ENCODE measurements around the gene NEK10. TPM values are rescaled to one million over a fixed set of nuclear protein-coding genes. Genes with fewer than 3 reads are reported as not detected.

NEK10 gene
- total RNA-seq, 1 experiment from 2014 or later: 1.2 TPM

DNA sequence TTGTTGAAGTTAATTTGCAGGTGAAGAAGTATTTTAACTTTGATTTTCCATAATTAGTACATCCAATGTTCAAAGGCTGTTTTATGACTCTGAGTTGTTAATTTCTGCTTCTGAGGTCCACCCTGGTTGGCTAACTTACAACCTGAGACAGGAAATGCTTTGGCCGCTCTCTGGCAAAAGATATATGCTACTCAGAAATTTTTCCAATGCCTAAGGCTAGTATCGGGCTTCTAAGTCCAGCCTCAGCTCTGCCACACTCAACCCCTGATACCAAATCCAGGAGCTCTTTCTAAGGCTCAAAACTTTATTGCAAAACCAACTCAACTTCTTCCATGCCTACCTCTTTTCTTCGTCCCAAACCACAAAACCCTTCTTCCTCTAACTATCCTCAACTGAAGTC is 192.9 kb downstream of the NEK10 start:
- ATAC-seq: no peak
- H3K9ac ChIP-seq (ENCODE audit: low read length): no peak overlapping the region
- H3K79me2 ChIP-seq (ENCODE audit: insufficient read depth, low read length): no peaks in the 10 kb centered on the region
- POLR2A ChIA-PET: no interaction called here
- H3K4me2 ChIP-seq (ENCODE audit: low read length): no peak overlapping the region
- no peaks in the 10 kb centered on the region for H3K27me3 ChIP-seq (ENCODE audit: insufficient read depth, low read length)
- H4K20me1 ChIP-seq (ENCODE audit: insufficient read depth): no peaks in the 10 kb centered on the region; the same call in 1 of the 2 replicates
- no TSS peak for BruUV-seq (replicated peaks)
- no peak overlapping the region for H2AFZ ChIP-seq (ENCODE audit: low read depth, low read length, poor library complexity, severe bottlenecking)
- RAD21 ChIA-PET (ENCODE audit: low non-redundant PET in 1 of 2, low total read pairs in 2 of 2, uncharacterized antibody in 2 of 2, unreplicated experiment in 2 of 2): no interaction called here
- intact Hi-C loops (cut with micrococcal nuclease): no loop called here
- H3K4me3 ChIP-seq (replicated peaks in 1 of 2; ENCODE audit: low read depth in 1 of 2, low read length in 2 of 2): no peak overlapping the region
- H3K4me1 ChIP-seq (ENCODE audit: control insufficient read depth in 1 of 2, insufficient read depth in 2 of 2, low read length in 2 of 2): no peaks in the 10 kb centered on the region
- no peaks in the 10 kb centered on the region for H3K9me3 ChIP-seq (ENCODE audit: control insufficient read depth in 1 of 2, insufficient read depth in 1 of 2, low read depth in 1 of 2, low read length in 2 of 2)
- TF ChIP-seq YY1 (IDR thresholded peaks at IDR 0.05; ENCODE audit: extremely low read depth, insufficient replicate concordance, low read depth, low read length): no peak
- no peaks in the 10 kb centered on the region for H3K36me3 ChIP-seq (ENCODE audit: control insufficient read depth in 1 of 2, insufficient read depth in 2 of 2, low read length in 2 of 2)
- H3K27ac ChIP-seq (ENCODE audit: low read depth, low read length): no peak overlapping the region
- H3K9me2 ChIP-seq (ENCODE audit: insufficient read depth): no peaks in the 10 kb centered on the region
- CTCF ChIA-PET: no interaction called here
- no peak for DNase-seq (ENCODE audit: low read depth, low spot score)

DNA sequence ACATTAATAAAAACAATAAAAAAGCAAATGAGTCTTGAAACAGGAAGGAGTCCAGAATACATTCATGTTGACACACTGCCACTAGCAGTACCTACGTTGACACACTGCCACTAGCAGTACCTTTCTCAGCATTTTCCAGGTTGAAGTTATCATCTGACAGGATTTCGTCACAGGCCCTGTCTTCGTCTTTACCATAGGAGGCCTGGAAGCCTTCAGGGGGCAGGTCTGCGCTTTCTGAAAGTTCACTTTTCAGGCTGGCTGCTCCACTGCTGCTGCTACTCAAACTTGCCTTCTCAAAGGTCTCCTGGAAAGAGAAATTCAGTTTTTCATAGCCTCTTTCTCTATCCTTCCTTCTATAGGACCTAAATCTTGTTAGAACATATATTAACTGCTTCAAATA is 194.7 kb downstream of the NEK10 start:
- H4K20me1 ChIP-seq (ENCODE audit: insufficient read depth): no peaks in the 10 kb centered on the region; the same call in 1 of the 2 replicates
- no peak for DNase-seq (ENCODE audit: low read depth, low spot score)
- H3K36me3 ChIP-seq (ENCODE audit: control insufficient read depth in 1 of 2, insufficient read depth in 2 of 2, low read length in 2 of 2): no peaks in the 10 kb centered on the region
- no peak overlapping the region for H2AFZ ChIP-seq (ENCODE audit: low read depth, low read length, poor library complexity, severe bottlenecking)
- H3K9me3 ChIP-seq (ENCODE audit: control insufficient read depth in 1 of 2, insufficient read depth in 1 of 2, low read depth in 1 of 2, low read length in 2 of 2): no peaks in the 10 kb centered on the region
- H3K4me3 ChIP-seq (replicated peaks in 1 of 2; ENCODE audit: low read depth in 1 of 2, low read length in 2 of 2): no peak overlapping the region
- POLR2A ChIA-PET: no interaction called here
- RAD21 ChIA-PET (ENCODE audit: low non-redundant PET in 1 of 2, low total read pairs in 2 of 2, uncharacterized antibody in 2 of 2, unreplicated experiment in 2 of 2): no interaction called here
- no peak overlapping the region for H3K4me2 ChIP-seq (ENCODE audit: low read length)
- TF ChIP-seq POLR2A (IDR thresholded peaks at IDR 0.05; ENCODE audit: borderline replicate concordance, extremely low read depth, insufficient read depth, insufficient read length) (no peak), EZH2 (IDR thresholded peaks at IDR 0.05) (no peak), CEBPB (IDR thresholded peaks at IDR 0.05; ENCODE audit: low read depth) (no peak)
- intact Hi-C loops (cut with micrococcal nuclease): no loop called here
- no peak overlapping the region for H3K9ac ChIP-seq (ENCODE audit: low read length)
- no peaks in the 10 kb centered on the region for H3K79me2 ChIP-seq (ENCODE audit: insufficient read depth, low read length)
- no peak overlapping the region for H3K27ac ChIP-seq (ENCODE audit: low read depth, low read length)
- no peaks in the 10 kb centered on the region for H3K4me1 ChIP-seq (ENCODE audit: control insufficient read depth in 1 of 2, insufficient read depth in 2 of 2, low read length in 2 of 2)
- CTCF ChIA-PET: no interaction called here
- BruUV-seq (replicated peaks): no TSS peak
- ATAC-seq: no peak
- H3K9me2 ChIP-seq (ENCODE audit: insufficient read depth): no peaks in the 10 kb centered on the region
- H3K27me3 ChIP-seq (ENCODE audit: insufficient read depth, low read length): no peaks in the 10 kb centered on the region

DNA sequence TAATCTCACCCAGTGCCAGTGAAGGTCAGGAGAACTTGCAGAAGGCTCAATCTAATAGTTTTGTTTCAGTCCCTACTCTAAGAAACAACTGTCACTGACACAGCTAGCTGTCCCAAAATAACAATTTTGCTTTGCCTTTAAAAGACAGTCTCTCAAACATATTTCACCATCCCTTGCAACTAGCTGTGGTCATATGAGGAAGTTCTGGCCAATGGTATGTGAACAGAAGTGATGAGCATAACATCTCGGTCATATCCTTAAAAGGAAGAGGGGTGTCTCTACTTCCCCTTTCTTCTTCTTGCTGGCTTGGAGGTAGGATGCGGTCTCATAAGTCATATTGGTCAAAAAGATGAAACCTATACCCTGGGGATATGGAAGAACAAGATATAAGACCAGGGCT is 198.1 kb downstream of the NEK10 start:
- Histone ChIP-seq H3K27me3 (ENCODE audit: insufficient read depth, low read length) (no peaks in the 10 kb centered on the region), H3K27ac (ENCODE audit: low read depth, low read length) (no peak overlapping the region), H3K4me2 (ENCODE audit: low read length) (no peak overlapping the region), H3K9me3 (ENCODE audit: control insufficient read depth in 1 of 2, insufficient read depth in 1 of 2, low read depth in 1 of 2, low read length in 2 of 2) (no peaks in the 10 kb centered on the region), H4K20me1 (ENCODE audit: insufficient read depth) (no peaks in the 10 kb centered on the region), H3K4me3 (replicated peaks in 1 of 2; ENCODE audit: low read depth in 1 of 2, low read length in 2 of 2) (no peak overlapping the region), H3K79me2 (ENCODE audit: insufficient read depth, low read length) (no peaks in the 10 kb centered on the region), H3K9ac (ENCODE audit: low read length) (no peak overlapping the region), H2AFZ (ENCODE audit: low read depth, low read length, poor library complexity, severe bottlenecking) (no peak overlapping the region), H3K9me2 (ENCODE audit: insufficient read depth) (no peaks in the 10 kb centered on the region), H3K36me3 (ENCODE audit: control insufficient read depth in 1 of 2, insufficient read depth in 2 of 2, low read length in 2 of 2) (no peaks in the 10 kb centered on the region), H3K4me1 (ENCODE audit: control insufficient read depth in 1 of 2, insufficient read depth in 2 of 2, low read length in 2 of 2) (no peaks in the 10 kb centered on the region)
- DNase-seq (ENCODE audit: low read depth, low spot score): no peak
- ChIA-PET RAD21 (ENCODE audit: low non-redundant PET in 1 of 2, low total read pairs in 2 of 2, uncharacterized antibody in 2 of 2, unreplicated experiment in 2 of 2) (no interaction called here), CTCF (no interaction called here), POLR2A (no interaction called here)
- ATAC-seq: no peak
- TF ChIP-seq RAD21 (IDR thresholded peaks at IDR 0.05; ENCODE audit: low read depth) (no peak), SRF (IDR thresholded peaks at IDR 0.05; ENCODE audit: low read depth) (no peak), SP1 (IDR thresholded peaks at IDR 0.05; ENCODE audit: low read depth) (no peak), ELF1 (IDR thresholded peaks at IDR 0.05; ENCODE audit: borderline replicate concordance, low read depth) (no peak), EGR1 (IDR thresholded peaks at IDR 0.05; ENCODE audit: low read depth) (no peak), EZH2phosphoT487 (IDR thresholded peaks at IDR 0.05; ENCODE audit: borderline replicate concordance) (no peak), POLR2AphosphoS5 (IDR thresholded peaks at IDR 0.05; ENCODE audit: low read depth, low read length) (no peak), EZH2 (IDR thresholded peaks at IDR 0.05) (no peak), JUND (IDR thresholded peaks at IDR 0.05) (no peak)
- BruUV-seq (replicated peaks): no TSS peak
- intact Hi-C loops (cut with micrococcal nuclease): no loop called here
